Keratinocyte (primary cell): ENCODE data around the gene MAP1LC3C.

Source experiments
- EZH2 ChIP-seq: IDR thresholded peaks from one replicate; pipeline ENCODE4 v1.6.1; 2012; ENCODE audit warnings: inconsistent platforms, mild to moderate bottlenecking, low read length, moderate library complexity
- TF ChIP-seq, protein P1 (sequence below), 3 experiments: IDR thresholded peaks in 1 of 3; conservative IDR thresholded peaks in 1 of 3; optimal IDR thresholded peaks in 1 of 3; 2 replicates in 2 of 3; 3 replicates in 1 of 3; pipeline versions ENCODE3 to v1.5.1; 2011; ENCODE audit warnings: low read length in 3 of 3, mild to moderate bottlenecking in 3 of 3, moderate library complexity in 2 of 3, control low read depth in 1 of 3, inconsistent platforms in 1 of 3; ENCODE audit not compliant: insufficient read depth in 2 of 3; ENCODE audit errors: extremely low read depth in 1 of 3

DNA sequence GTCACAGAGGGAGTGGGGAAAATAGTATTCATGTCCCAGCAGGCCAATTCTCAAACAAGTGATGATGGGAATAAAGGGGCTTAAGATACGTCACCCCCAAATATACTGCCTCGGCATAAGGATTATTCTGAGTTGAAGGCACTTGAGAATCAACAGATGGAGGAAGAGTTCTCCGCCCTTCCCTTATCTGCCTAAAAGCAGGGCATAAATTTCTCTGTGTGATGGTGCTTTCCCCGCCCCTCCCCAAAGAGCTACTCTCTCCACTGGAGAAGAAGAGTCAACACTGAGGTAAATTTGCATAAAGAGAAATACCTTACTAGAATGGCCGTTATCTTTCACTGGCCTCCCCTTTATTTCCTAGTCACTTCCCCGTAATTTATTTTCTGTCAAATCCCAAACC, 22.7 kb downstream of the MAP1LC3C start:
- TF ChIP-seq, protein P1, sequence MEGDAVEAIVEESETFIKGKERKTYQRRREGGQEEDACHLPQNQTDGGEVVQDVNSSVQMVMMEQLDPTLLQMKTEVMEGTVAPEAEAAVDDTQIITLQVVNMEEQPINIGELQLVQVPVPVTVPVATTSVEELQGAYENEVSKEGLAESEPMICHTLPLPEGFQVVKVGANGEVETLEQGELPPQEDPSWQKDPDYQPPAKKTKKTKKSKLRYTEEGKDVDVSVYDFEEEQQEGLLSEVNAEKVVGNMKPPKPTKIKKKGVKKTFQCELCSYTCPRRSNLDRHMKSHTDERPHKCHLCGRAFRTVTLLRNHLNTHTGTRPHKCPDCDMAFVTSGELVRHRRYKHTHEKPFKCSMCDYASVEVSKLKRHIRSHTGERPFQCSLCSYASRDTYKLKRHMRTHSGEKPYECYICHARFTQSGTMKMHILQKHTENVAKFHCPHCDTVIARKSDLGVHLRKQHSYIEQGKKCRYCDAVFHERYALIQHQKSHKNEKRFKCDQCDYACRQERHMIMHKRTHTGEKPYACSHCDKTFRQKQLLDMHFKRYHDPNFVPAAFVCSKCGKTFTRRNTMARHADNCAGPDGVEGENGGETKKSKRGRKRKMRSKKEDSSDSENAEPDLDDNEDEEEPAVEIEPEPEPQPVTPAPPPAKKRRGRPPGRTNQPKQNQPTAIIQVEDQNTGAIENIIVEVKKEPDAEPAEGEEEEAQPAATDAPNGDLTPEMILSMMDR (optimal IDR thresholded peaks at IDR 0.05 in 1 of 3, IDR thresholded peaks at IDR 0.05 in 1 of 3, conservative IDR thresholded peaks at IDR 0.05 in 1 of 3; ENCODE audit: extremely low read depth in 1 of 3, insufficient read depth in 2 of 3, low read length in 3 of 3) = no peak
- no peak for TF ChIP-seq EZH2
